BLaER1 (cell line): ENCODE measurements around the gene PRPF31.
A peak's percentile ranks its signal among the peaks of the same experiment; 100 is the strongest.

ENCODE experiments used
- H3K27ac ChIP-seq: shearing (Covaris generic); formaldehyde crosslinking; 2 replicates; pipeline ENCODE4 v1.8.1; 2022
- H3K27me3 ChIP-seq: shearing (Covaris generic); formaldehyde crosslinking; 2 replicates; pipeline ENCODE4 v1.8.1; 2022
- H3K36me3 ChIP-seq: shearing (Covaris generic); formaldehyde crosslinking; 2 replicates; pipeline ENCODE4 v1.8.1; 2022
- H3K4me1 ChIP-seq: shearing (Covaris generic); formaldehyde crosslinking; 2 replicates; pipeline ENCODE4 v1.8.1; 2022
- H3K4me2 ChIP-seq: shearing (Covaris generic); formaldehyde crosslinking; 2 replicates; pipeline ENCODE4 v1.8.1; 2022
- H3K4me3 ChIP-seq: shearing (Covaris generic); formaldehyde crosslinking; 2 replicates; pipeline ENCODE4 v1.8.1; 2022
- H3K9ac ChIP-seq: shearing (Covaris generic); formaldehyde crosslinking; 2 replicates; pipeline ENCODE4 v1.8.1; 2022
- H3K9me3 ChIP-seq: shearing (Covaris generic); formaldehyde crosslinking; 2 replicates; pipeline ENCODE4 v1.8.1; 2022
- H4K20me1 ChIP-seq: shearing (Covaris generic); formaldehyde crosslinking; 2 replicates; pipeline ENCODE4 v1.8.1; 2022
- Cebpa-rat ChIP-seq: shearing (Covaris generic); IDR thresholded peaks from 2 replicates; pipeline ENCODE4 v1.8.1; 2022

PRPF31 gene

DNA sequence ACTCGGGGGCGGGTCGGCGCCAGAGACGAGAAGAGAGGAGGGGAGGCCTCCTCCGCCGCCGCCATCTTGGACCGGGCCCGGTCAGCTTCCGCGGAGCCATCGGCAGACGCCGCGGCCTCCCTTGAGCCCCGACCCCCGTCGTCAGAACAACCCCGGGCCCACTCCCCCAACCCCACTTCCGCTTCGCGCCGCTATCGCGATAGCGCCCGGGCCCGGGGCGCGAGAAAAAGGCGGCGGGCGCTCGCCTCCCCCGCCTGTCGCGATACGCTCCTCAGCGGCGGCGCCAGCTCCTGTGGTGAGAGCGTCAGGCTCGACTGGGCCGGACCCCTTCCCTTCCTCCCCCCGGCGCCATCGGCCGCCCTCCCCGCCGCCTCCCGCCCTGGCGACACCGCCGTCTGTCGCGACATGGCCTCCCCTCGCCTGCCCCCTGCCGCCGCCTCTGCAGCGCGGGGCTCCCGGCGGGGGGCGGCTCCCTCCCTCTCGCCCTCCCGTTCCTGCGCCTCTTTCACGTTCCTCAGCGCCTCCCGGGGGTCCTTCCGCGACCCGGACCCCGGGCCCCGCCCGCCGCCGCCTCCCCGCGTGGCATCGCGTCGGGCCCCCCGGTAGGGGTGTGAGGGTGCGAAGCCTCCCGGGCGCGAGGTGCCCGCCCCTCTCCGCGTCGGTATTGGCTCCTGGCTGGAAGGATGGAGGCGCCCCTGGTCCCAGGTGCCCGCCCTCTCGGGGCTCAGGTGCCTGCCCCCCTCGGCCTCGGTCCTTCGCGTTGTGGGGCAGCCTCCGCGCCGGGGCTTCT, 22.3 kb downstream of the PRPF31 start, which contains the start of gene CNOT3:
CNOT3 (plus strand) TSS at position 64 of the 790 bp plus-strand sequence. CDS start 5,217 bp downstream, outside the sequence.
- Histone ChIP-seq H4K20me1 (peaks cover 49% of the 10 kb centered on the region), H3K4me2 (peak within 1 kb of the TSS; percentile 99), H3K4me3 (peak within 1 kb of the TSS; percentile 97), H3K9ac (peak within 1 kb of the TSS; percentile 100), H3K36me3 (peaks cover 45% of the 10 kb centered on the region), H3K27ac (peak within 1 kb of the TSS; percentile 99), H3K27me3 (no peaks in the 10 kb centered on the region), H3K4me1 (peaks cover 48% of the 10 kb centered on the region), H3K9me3 (no peaks in the 10 kb centered on the region)
- TF ChIP-seq Cebpa-rat = no peak

- TF ChIP-seq Cebpa-rat = no peak
- Histone ChIP-seq H4K20me1 (peaks cover 56% of the 10 kb centered on the region), H3K27me3 (no peaks in the 10 kb centered on the region), H3K36me3 (peaks cover 48% of the 10 kb centered on the region), H3K27ac (peak overlapping the region; percentile 99), H3K9me3 (no peaks in the 10 kb centered on the region), H3K4me1 (peaks cover 43% of the 10 kb centered on the region), H3K4me3 (peak overlapping the region; percentile 97), H3K9ac (peak overlapping the region; percentile 100), H3K4me2 (peak overlapping the region; percentile 99)
These were observed 23.1 kb downstream of the PRPF31 start for GRCh38 chr19:54138489-54139256.

DNA sequence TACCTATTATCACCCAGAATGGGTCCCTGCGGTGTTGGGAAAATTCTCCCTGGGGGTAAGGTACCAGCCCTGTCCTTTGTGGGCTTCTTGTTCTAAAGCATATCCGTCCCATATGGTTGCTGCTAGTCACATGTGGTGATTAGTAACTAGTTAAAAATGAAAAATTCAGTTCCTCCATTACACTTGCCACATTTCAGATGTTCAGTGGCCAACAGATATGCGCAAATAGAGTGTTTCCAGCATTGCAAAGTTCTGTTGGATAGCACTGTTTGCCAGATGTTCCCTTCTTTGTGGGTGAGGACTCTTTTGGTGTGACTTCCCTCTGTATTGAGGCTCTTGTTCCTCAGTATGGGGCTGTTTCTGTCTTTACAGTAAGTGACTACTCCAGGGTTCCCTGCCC, 25.8 kb downstream of the PRPF31 start:
- Histone ChIP-seq H3K27ac (no peak overlapping the region), H3K27me3 (no peaks in the 10 kb centered on the region), H3K9ac (0 out of 2 replicates have a peak overlapping the region, but pooled peaks have one; percentile 100), H3K9me3 (no peaks in the 10 kb centered on the region), H3K4me1 (peaks cover 34% of the 10 kb centered on the region), H3K4me2 (no peak overlapping the region), H3K4me3 (no peak overlapping the region), H4K20me1 (peaks cover 81% of the 10 kb centered on the region), H3K36me3 (peaks cover 74% of the 10 kb centered on the region)
- no peak for TF ChIP-seq Cebpa-rat

DNA sequence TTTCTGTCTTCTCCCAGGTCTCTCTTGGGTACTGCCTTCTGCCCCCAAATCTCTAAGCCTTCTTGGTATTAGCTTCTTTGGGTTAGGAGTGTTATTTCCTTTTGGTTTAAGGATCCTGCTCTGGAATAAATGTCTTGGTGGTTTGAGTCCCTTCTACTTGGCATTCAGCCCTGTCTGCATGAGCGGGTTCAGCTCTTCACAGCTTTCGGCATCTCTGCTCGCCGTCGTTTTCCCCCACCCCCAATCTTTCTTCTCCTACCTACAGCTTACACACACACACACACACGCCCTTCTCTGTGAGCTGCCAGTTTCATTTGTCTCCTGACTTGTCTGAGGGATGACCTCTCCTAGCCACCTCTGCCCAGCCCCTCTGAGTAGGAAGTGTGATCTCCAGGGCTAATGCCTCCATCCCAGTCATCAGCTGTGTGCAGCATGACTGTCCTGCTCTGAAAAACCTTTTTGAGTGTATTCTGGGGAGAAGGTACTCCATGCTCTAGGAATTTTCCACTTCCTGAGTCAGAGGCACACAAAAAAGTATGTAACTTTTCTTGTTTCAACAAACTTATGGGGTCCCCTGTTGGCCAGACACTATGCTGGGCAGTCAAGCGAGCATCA, 26.7 kb downstream of the PRPF31 start:
- Histone ChIP-seq H3K9ac (no peak overlapping the region; the same call in 1 of the 2 replicates), H3K4me2 (no peak overlapping the region), H3K36me3 (peaks cover 84% of the 10 kb centered on the region), H3K27ac (no peak overlapping the region), H3K4me1 (peaks cover 32% of the 10 kb centered on the region), H3K4me3 (no peak overlapping the region), H3K27me3 (no peaks in the 10 kb centered on the region), H4K20me1 (peaks cover 90% of the 10 kb centered on the region), H3K9me3 (no peaks in the 10 kb centered on the region)
- TF ChIP-seq Cebpa-rat = no peak

DNA sequence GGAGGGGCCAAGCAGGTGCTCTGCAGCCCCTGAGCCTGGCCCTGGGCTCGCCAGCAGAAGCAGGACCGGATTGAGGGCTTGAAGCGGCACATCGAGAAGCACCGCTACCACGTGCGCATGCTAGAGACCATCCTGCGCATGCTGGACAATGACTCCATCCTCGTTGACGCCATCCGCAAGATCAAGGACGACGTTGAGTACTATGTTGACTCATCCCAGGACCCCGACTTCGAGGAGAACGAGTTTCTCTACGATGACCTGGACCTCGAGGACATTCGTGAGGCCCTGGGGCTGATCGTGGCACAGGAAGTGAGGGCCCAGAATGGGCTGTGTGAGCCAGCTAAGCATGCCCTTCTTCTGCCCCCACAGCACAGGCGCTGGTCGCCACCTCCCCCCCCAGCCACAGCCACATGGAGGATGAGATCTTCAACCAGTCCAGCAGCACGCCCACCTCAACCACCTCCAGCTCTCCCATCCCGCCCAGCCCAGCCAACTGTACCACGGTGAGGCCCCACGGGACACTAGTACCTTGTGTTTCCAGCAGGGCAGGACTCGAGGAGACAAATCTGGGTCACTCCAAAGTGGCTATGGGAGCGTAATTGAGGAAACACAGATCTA, 30.1 kb downstream of the PRPF31 start:
- Histone ChIP-seq H3K4me2 (no peak overlapping the region), H4K20me1 (peaks cover 95% of the 10 kb centered on the region), H3K4me1 (peaks cover 8% of the 10 kb centered on the region), H3K27ac (no peak overlapping the region), H3K4me3 (no peak overlapping the region), H3K27me3 (no peaks in the 10 kb centered on the region), H3K9ac (no peak overlapping the region), H3K9me3 (no peaks in the 10 kb centered on the region), H3K36me3 (peaks cover 100% of the 10 kb centered on the region)
- no peak for TF ChIP-seq Cebpa-rat

DNA sequence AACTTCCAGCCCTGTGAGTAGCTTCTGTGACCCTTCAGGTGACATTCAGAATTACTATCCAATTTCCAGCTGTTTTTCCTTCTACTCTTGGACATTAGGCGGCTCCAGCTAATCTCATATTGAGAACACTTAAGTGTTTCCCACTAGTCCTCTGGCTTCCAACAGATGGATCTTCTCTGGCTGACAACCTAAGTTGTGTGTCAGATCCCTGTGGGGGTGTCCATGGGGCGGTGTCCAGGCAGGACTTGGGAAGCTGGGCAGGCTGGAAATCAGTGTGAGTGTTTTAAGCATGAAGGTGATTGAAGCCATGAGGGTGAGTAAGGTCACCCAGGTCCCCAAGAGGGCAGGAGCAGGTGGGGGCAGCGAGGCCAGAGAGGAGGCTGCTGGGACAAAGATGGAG, 32.1 kb downstream of the PRPF31 start:
- Histone ChIP-seq H3K4me3 (no peak overlapping the region), H3K4me1 (no peaks in the 10 kb centered on the region), H3K4me2 (no peak overlapping the region), H3K9ac (no peak overlapping the region), H3K27me3 (no peaks in the 10 kb centered on the region), H3K27ac (no peak overlapping the region), H3K36me3 (peaks cover 100% of the 10 kb centered on the region), H3K9me3 (no peaks in the 10 kb centered on the region), H4K20me1 (peaks cover 94% of the 10 kb centered on the region)
- TF ChIP-seq Cebpa-rat = no peak

DNA sequence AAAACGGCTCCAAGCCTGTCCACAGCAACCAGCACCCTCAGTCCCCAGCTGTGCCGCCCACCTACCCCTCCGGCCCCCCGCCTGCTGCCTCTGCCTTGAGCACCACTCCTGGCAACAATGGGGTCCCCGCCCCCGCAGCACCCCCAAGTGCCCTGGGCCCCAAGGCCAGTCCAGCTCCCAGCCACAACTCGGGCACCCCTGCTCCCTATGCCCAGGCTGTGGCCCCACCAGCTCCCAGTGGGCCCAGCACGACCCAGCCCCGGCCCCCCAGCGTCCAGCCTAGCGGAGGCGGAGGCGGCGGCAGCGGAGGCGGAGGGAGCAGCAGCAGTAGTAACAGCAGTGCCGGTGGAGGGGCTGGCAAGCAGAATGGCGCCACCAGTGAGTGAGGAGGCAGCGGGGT, 32.6 kb downstream of the PRPF31 start:
- no peaks in the 10 kb centered on the region for H3K9me3 ChIP-seq
- no peak for TF ChIP-seq Cebpa-rat
- no peaks in the 10 kb centered on the region for H3K4me1 ChIP-seq
- no peak overlapping the region for H3K4me2 ChIP-seq
- H3K27me3 ChIP-seq = no peaks in the 10 kb centered on the region
- peaks cover 94% of the 10 kb centered on the region for H4K20me1 ChIP-seq
- peaks cover 100% of the 10 kb centered on the region for H3K36me3 ChIP-seq
- no peak overlapping the region for H3K9ac ChIP-seq
- H3K4me3 ChIP-seq = no peak overlapping the region
- no peak overlapping the region for H3K27ac ChIP-seq

DNA sequence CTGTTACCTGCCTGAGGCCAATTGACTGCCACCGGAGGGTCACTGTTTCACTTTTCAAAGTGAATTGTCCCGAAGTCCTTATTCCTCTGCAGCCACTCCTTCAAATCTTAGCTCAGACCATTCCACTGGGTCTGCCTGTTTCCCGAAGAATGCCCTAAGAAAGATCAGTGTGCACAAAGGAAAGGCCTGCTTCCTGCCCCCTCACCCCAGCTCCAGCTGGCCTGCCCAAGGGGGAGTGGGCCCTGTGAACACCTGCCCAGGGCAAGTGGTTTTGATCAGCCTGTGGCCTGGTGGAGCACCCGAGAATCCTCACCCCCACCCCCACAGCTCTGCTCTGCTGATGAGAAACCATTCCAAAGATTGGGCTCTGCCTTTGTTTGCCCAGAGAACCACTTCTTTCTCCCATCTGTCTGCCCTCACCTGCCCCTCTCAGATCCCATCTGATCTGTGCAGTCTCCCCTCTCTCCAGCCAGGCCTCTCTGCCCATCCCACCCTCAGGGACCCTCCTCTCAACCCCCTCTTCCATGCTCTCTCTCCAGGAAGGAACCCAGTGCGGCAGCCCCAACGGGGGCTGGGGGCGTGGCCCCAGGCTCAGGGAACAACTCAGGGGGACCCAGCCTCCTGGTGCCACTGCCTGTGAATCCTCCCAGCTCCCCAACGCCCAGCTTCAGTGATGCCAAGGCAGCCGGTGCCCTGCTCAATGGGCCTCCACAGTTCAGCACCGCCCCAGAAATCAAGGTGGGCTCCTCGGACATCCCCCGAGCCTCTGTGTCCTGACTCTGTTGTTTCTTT, 33.7 kb downstream of the PRPF31 start:
- TF ChIP-seq Cebpa-rat = no peak
- H4K20me1 ChIP-seq = peaks cover 94% of the 10 kb centered on the region

More for the DNA sequence above, 33.7 kb downstream of the PRPF31 start:
- Histone ChIP-seq H3K9me3 (no peaks in the 10 kb centered on the region), H3K36me3 (peaks cover 100% of the 10 kb centered on the region), H3K4me1 (no peaks in the 10 kb centered on the region), H3K27me3 (no peaks in the 10 kb centered on the region), H3K4me3 (no peak overlapping the region), H3K9ac (no peak overlapping the region), H3K4me2 (no peak overlapping the region), H3K27ac (no peak overlapping the region)
